DMS79 (cell line): ENCODE measurements around the gene ZNF622.
"Not testable (repeated sequence)": the region's sequence is repeated elsewhere in the genome, so short reads cannot be mapped to it uniquely, and the experiment has no call there.

Experiments used
- DNase-seq: peaks from one replicate; lab custom pipeline; 2025; lab: John Stamatoyannopoulos, UW

The ZNF622 gene

GRCh38 chr5:16480144-16480543 is 14.5 kb upstream of the ZNF622 start:
- DNase-seq = no peak

DNA sequence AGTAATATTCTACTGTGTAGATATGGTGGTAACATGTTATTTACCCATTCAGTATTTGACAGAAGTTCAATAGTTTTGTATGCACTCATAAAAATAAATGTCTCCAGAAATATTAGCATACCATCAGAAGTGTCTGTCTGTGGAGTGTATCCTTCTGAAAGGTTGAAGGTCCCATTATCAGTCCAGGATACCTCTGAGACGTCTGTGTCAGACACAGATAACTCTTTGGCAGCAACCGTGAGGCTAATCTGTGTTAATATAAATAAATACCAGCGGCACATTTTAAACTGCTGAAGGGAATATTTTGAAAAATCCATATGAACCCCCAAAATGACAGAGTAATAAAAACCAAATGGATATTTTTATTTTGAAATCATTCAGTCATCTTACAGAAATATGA is 11.9 kb upstream of the ZNF622 start:
- DNase-seq = no peak

- not testable (repeated sequence) for DNase-seq
These were observed 10.8 kb upstream of the ZNF622 start for GRCh38 chr5:16476417-16476816.

GRCh38 chr5:16471387-16471786 is 5.8 kb upstream of the ZNF622 start:
- no peak for DNase-seq

- DNase-seq = no peak
These were observed 2.0 kb upstream of the ZNF622 start for GRCh38 chr5:16467363-16468219.

DNA sequence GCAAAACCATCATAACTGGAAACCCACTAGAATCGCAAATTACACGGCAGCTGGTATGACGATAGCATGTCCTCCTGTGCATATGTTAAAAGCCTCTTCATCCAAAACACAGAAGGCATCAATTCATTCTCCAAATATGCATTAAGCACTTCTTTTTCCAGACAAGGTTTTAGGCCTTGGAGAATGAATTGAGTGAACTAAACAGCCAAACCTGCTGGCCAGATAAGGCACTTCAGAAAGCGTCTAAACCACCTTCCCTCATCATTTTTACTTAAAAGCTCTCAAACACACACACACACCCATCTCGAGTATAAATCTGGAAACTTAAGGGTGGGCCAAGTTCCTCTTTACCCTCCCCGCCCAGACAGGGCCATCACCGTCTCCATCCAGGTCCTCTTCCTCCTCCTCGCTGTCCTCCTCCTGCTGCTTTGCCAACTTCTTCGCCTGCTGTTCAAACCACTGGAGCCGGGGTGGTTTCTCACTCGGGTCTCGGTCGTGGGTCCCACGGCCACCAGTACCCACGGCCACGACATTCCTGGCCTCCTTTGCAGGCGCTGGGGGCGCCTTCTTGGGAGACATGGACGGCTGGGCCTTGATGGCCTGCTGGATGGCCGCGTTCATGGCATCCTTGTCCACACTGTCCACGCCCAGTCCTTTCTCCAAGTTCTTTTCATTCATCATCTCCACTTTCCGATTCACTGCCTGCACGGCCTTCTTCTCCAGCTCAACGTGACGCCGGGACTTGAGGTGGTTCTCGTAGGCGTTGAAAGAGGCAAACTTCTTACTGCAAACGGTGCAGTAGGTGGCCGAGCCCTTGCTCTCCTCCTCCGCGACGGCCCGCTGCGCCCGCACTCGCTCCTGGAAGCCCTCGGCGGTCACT is 696 bp downstream of the ZNF622 start:
- no peak for DNase-seq

GRCh38 chr5:16464231-16464630 is 1.4 kb downstream of the ZNF622 start:
- no peak for DNase-seq

DNA sequence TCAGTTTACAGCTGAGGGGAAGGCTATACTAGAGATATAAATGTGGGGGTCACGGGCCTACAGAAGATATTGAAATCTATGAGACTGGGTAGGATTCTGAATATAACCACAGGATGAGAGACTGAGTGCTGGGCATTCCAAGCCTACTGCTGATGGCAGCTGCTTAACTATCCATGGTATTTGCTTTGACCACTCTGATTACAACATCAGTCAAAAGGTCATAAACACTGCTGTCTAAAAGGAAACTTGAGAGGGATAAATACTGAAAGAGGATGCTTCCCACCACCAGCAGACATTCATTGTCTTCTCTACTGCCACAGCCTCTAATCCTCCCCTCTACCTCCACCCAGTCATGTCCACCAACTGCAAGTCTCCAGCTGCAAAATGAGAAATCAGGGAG is 3.8 kb downstream of the ZNF622 start:
- no peak for DNase-seq

DNA sequence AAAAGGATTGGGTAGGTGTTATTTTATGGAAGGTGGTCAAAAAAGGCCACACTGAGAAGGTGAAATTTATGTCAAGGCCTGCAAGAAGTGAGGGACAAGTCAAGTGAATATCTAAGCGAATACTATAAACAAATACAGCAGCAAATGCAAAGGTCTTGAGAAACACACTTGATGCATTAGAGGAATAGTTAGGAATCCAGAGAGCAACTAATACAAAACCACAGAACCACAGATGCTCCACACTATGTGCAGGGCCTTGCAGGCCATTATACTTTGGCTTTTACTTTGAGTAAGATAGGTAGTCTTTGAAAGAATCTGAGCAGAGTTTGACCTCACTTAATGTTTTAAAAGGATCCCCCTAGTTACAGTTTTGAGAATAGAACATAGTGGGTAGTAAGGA is 4.6 kb downstream of the ZNF622 start:
- no peak for DNase-seq

GRCh38 chr5:16459451-16459850 is 6.1 kb downstream of the ZNF622 start:
- DNase-seq = no peak

- DNase-seq = no peak
These were observed 7.7 kb downstream of the ZNF622 start for GRCh38 chr5:16457853-16458252.

DNA sequence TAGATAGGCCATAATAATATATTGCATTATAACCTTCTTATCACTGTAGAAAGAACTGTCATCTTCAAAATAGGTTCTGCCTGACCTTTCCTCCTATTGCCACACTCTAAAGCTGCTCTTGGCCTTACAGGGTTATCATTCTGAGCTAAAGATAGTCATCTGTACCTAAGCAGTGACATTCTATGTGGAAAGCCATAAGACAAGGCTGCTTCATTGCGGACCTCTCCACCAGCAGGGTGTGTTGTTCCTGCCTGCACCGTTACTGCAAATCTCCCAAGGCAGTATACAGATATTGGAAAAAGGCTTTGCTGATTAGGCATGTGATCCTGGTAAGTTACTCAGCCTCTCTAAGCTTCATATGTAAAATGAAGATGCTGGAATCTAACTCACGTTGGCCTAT is 8.1 kb downstream of the ZNF622 start:
- no peak for DNase-seq

GRCh38 chr5:16456103-16456832 is 9.3 kb downstream of the ZNF622 start:
- DNase-seq = peak; percentile 10

DNA sequence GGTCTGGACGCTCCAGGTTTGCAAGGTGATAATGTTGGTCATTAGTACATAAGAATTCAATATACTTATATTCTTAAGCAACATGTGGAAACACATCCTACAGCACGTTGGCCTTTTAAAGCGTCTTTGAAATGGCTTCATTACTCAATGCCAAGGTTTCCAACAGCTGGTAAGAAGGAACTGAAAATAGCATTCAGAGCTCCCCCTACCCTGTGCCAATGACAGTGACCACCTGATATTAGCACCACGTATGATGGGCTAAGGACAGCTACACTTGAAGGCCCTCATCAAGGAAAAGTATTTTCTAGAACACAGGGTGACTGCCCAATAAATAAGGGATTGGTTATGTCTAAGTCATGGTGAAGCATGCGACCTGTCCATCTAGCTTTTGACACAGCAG is 9.9 kb downstream of the ZNF622 start:
- no peak for DNase-seq

GRCh38 chr5:16454686-16455085 is 10.9 kb downstream of the ZNF622 start:
- DNase-seq = no peak

- DNase-seq = no peak
These were observed 12.0 kb downstream of the ZNF622 start for GRCh38 chr5:16453609-16454008.

GRCh38 chr5:16450163-16450562 is 15.4 kb downstream of the ZNF622 start:
- no peak for DNase-seq

DNA sequence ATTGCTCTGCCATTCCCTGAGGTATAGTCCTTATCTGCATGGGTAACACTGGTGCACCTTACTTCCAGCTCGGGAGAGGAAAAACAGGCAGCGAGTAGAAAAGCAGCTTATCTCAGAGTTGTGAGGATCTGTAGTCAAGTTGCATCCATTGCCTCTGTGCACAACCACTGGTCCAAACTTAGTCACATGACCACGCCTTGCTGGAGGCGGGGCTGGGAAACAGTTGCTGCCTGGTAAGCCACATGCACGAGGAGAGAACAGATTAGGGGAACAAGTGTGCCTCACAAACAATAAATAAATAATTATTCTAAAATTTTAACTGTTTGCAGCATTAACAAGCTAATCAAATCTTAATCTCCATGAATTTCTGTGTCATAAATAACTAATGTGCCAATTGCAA is 18.6 kb downstream of the ZNF622 start:
- DNase-seq = no peak

- no peak for DNase-seq
These were observed 27.6 kb downstream of the ZNF622 start for GRCh38 chr5:16437977-16438376.

GRCh38 chr5:16436065-16436682 is 29.4 kb downstream of the ZNF622 start:
- not testable (repeated sequence) for DNase-seq

DNA sequence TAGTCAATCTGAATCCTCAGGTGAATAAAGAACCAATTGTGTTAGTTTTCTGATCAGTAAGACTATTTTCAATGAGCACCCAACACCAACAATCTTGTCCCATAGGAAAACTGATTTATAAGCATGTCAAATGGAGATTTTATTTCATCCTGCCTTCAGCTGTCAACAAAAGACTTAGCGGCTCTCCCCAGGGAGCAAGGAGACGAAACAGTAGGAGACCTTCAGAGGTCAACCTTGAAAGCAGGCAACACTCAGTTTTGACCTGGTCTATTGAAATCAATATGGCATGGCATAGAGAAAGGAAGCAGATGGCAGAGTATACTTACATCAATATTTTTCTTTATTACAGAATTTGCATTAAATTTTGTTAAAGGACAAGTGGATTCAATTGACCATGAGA is 34.1 kb downstream of the ZNF622 start:
- no peak for DNase-seq
